Tibial nerve (tissue), 4 donors: Measurements from ENCODE around the gene NCOA1.

Experiments used
- EP300 ChIP-seq, 2 donors: sonication (generic); formaldehyde crosslinking; IDR thresholded peaks; one replicate each; pipeline ENCODE4 v1.6.1; 2017; ENCODE audit warnings: antibody characterized with exemption in 2 of 2, mild to moderate bottlenecking in 1 of 2
- POLR2A ChIP-seq, 2 donors: fragments of 450-650 bp; IDR thresholded peaks; one replicate each; pipeline ENCODE4 v1.6.1; 2017; ENCODE audit warnings: antibody characterized with exemption in 2 of 2, mild to moderate bottlenecking in 2 of 2, moderate library complexity in 2 of 2
- TF ChIP-seq, protein P1 (sequence below), 5 experiments: fragments of 200-600 bp in 3 of 5; fragments of 450-650 bp in 2 of 5; sonication (generic) in 3 of 5; IDR thresholded peaks; one replicate each; pipeline ENCODE4 v1.5.1; 2016 to 2019; ENCODE audit warnings: antibody characterized with exemption in 5 of 5, mild to moderate bottlenecking in 3 of 5, moderate library complexity in 2 of 5

DNA sequence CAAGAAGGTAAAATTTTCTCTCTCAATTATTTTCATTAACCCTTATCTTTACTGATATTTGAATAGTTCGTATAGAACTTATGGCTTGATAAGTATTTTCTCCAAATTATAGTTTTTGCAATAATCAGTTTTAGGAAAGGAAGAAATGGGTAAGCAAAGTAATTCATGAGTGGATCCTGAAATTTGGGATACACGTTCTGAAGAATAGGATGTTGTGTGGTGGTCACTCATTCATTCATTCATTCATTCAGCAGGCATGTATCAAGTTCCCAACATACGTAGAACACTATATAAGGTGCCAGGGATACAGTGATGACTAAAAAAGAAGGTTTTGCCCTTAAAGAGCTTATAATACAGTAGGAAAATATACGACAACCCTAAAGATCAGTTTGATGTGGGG, 206.7 kb downstream of the NCOA1 start:
- TF ChIP-seq POLR2A (IDR thresholded peaks at IDR 0.05) = no peak
- TF ChIP-seq EP300 (IDR thresholded peaks at IDR 0.05) = no peak
- TF ChIP-seq, protein P1, sequence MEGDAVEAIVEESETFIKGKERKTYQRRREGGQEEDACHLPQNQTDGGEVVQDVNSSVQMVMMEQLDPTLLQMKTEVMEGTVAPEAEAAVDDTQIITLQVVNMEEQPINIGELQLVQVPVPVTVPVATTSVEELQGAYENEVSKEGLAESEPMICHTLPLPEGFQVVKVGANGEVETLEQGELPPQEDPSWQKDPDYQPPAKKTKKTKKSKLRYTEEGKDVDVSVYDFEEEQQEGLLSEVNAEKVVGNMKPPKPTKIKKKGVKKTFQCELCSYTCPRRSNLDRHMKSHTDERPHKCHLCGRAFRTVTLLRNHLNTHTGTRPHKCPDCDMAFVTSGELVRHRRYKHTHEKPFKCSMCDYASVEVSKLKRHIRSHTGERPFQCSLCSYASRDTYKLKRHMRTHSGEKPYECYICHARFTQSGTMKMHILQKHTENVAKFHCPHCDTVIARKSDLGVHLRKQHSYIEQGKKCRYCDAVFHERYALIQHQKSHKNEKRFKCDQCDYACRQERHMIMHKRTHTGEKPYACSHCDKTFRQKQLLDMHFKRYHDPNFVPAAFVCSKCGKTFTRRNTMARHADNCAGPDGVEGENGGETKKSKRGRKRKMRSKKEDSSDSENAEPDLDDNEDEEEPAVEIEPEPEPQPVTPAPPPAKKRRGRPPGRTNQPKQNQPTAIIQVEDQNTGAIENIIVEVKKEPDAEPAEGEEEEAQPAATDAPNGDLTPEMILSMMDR (IDR thresholded peaks at IDR 0.05) = no peak
